GM13977 (cell line): ENCODE measurements around the gene NTM.
A peak's percentile ranks its signal among the peaks of the same experiment; 100 is the strongest.

ENCODE experiments used
- DNase-seq: peaks from one replicate; pipeline ENCODE4 v3.0.0; 2012; ENCODE audit warnings: low spot score
- CTCF ChIP-seq: IDR thresholded peaks from 2 replicates; pipeline ENCODE4 v1.5.1; 2012; ENCODE audit warnings: mild to moderate bottlenecking, control low read depth; ENCODE audit not compliant: insufficient read depth; ENCODE audit errors: extremely low read depth, missing control alignments
- in situ Hi-C: fragments of 300-500 bp; cut with MboI; formaldehyde crosslinking; loops from one replicate; pipeline ENCODE4 v1.12.0; 2022; ENCODE audit warnings: low sequenced_read_pairs, low pct_unique_long_range_greater_than_20kb, mixed read lengths, inconsistent platforms; ENCODE audit not compliant: unreplicated experiment

The NTM gene

GRCh38 chr11:131888230-131888855 is 517.9 kb downstream of the NTM start:
- in situ Hi-C loops, result no loop called here
- no peak for TF ChIP-seq CTCF
- no peak for DNase-seq

- in situ Hi-C loops, result no loop called here
- TF ChIP-seq CTCF, result no peak
- DNase-seq, result no peak
Measured at GRCh38 chr11:131889146-131889577, 518.7 kb downstream of the NTM start.

GRCh38 chr11:131889760-131890581 is 519.6 kb downstream of the NTM start:
- in situ Hi-C loops, result no loop called here
- no peak for TF ChIP-seq CTCF

GRCh38 chr11:131893103-131893890 is 522.9 kb downstream of the NTM start:
- in situ Hi-C loops, result no loop called here
- DNase-seq, result peak; percentile 59
- no peak for TF ChIP-seq CTCF

More at GRCh38 chr11:131889760-131890581, 519.6 kb downstream of the NTM start:
- no peak for DNase-seq

GRCh38 chr11:131893988-131894387 is 523.6 kb downstream of the NTM start:
- no peak for TF ChIP-seq CTCF
- no peak for DNase-seq
- in situ Hi-C loops, result no loop called here

GRCh38 chr11:131894615-131895544 is 524.5 kb downstream of the NTM start:
- in situ Hi-C loops, result no loop called here
- no peak for TF ChIP-seq CTCF
- no peak for DNase-seq
